ENCODE results near the gene CCDC88A. TPM values are rescaled to one million over a fixed set of nuclear protein-coding genes. Genes with fewer than 3 reads are reported as not detected.

Gene CCDC88A
- total and polyA plus RNA-seq, 4 donors, result 4.0 to 31.0 (median 15.5) TPM

DNA sequence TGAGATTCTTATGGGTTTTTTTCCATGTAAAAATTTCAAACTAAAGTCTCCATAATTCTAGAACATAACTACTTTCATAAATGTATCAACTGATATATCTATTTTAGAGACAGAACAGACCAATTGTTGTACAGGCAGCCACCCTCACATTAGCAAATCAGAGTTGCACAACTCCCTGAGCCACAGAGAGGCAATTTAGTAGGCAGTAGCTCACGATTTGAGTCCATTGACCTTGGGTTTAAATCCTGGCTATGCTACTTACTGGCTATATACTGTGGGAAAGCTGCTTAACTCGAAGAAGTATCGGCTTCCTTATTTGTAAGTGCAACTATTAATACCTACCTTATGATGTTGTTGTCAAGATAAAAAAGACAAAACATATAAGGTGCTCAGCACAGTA lies 166.8 kb downstream of the CCDC88A start:
- WGBS, result 69% methylated on average over 3 of the region's 3 CpGs
- Histone ChIP-seq H3K9ac (ENCODE audit: low read depth in 1 of 2, low read length in 2 of 2) (no peak overlapping the region), H3K4me1 (ENCODE audit: control insufficient read depth in 4 of 4, insufficient read depth in 4 of 4, low read length in 3 of 4) (peaks cover 0 to 1% (median 0%) of the 10 kb centered on the region in 4 donors), H3K27ac (ENCODE audit: low read depth in 1 of 2, low read length in 2 of 2) (no peak overlapping the region), H3K27me3 (ENCODE audit: control insufficient read depth in 4 of 4, insufficient read depth in 4 of 4, low read length in 3 of 4) (no peaks in the 10 kb centered on the region), H3K4me3 (ENCODE audit: low read depth in 1 of 3, low read length in 3 of 3) (no peak overlapping the region), H3K9me3 (ENCODE audit: control insufficient read depth in 4 of 4, low read length in 3 of 4) (no peaks in the 10 kb centered on the region), H3K36me3 (ENCODE audit: control insufficient read depth in 4 of 4, insufficient read depth in 3 of 4, low read depth in 1 of 4, low read length in 3 of 4) (peaks cover 10 to 45% (median 28%) of the 10 kb centered on the region in 4 donors)
- TF ChIP-seq TAF1 (conservative IDR thresholded peaks at IDR 0.05), result no peak
- TF ChIP-seq RXRA (IDR thresholded peaks at IDR 0.05), result peak; percentile 28 to 58
- DNase-seq (ENCODE audit: low spot score), result no peak

DNA sequence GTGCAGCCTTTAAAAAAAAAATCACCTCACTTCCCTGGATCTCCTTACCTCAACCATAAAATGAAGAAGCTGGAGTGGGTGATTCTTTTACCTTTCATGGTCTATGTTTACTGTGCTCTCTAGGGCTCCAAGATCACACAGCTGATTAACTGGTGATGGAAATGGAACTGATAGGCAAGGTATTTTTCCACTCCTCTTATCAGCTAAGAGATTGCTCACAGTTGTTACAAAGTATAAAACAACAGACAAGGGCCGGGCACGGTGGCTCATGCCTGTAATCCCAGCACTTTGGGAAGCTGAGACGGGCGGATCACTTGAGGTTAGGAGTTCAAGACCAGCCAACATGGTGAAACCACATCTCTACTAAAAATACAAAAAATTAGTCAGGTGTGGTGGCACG lies 172.6 kb downstream of the CCDC88A start:
- WGBS, result 93% methylated on average over 5 of the region's 5 CpGs
- DNase-seq (ENCODE audit: low spot score), result no peak
- Histone ChIP-seq H3K4me1 (ENCODE audit: control insufficient read depth in 4 of 4, insufficient read depth in 4 of 4, low read length in 3 of 4) (peaks cover 0 to 1% (median 0%) of the 10 kb centered on the region in 4 donors), H3K9me3 (ENCODE audit: control insufficient read depth in 4 of 4, low read length in 3 of 4) (no peaks in the 10 kb centered on the region), H3K27ac (ENCODE audit: low read depth in 1 of 2, low read length in 2 of 2) (no peak overlapping the region), H3K9ac (ENCODE audit: low read depth in 1 of 2, low read length in 2 of 2) (no peak overlapping the region), H3K4me3 (ENCODE audit: low read depth in 1 of 3, low read length in 3 of 3) (no peak overlapping the region), H3K36me3 (ENCODE audit: control insufficient read depth in 4 of 4, insufficient read depth in 3 of 4, low read depth in 1 of 4, low read length in 3 of 4) (peaks cover 2 to 56% (median 33%) of the 10 kb centered on the region in 4 donors), H3K27me3 (ENCODE audit: control insufficient read depth in 4 of 4, insufficient read depth in 4 of 4, low read length in 3 of 4) (no peaks in the 10 kb centered on the region)
- TF ChIP-seq, protein P1, sequence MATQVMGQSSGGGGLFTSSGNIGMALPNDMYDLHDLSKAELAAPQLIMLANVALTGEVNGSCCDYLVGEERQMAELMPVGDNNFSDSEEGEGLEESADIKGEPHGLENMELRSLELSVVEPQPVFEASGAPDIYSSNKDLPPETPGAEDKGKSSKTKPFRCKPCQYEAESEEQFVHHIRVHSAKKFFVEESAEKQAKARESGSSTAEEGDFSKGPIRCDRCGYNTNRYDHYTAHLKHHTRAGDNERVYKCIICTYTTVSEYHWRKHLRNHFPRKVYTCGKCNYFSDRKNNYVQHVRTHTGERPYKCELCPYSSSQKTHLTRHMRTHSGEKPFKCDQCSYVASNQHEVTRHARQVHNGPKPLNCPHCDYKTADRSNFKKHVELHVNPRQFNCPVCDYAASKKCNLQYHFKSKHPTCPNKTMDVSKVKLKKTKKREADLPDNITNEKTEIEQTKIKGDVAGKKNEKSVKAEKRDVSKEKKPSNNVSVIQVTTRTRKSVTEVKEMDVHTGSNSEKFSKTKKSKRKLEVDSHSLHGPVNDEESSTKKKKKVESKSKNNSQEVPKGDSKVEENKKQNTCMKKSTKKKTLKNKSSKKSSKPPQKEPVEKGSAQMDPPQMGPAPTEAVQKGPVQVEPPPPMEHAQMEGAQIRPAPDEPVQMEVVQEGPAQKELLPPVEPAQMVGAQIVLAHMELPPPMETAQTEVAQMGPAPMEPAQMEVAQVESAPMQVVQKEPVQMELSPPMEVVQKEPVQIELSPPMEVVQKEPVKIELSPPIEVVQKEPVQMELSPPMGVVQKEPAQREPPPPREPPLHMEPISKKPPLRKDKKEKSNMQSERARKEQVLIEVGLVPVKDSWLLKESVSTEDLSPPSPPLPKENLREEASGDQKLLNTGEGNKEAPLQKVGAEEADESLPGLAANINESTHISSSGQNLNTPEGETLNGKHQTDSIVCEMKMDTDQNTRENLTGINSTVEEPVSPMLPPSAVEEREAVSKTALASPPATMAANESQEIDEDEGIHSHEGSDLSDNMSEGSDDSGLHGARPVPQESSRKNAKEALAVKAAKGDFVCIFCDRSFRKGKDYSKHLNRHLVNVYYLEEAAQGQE (IDR thresholded peaks at IDR 0.05), result no peak
- TF ChIP-seq FOXA2 (IDR thresholded peaks at IDR 0.05) (no peak), JUND (IDR thresholded peaks at IDR 0.05) (no peak), FOXA1 (IDR thresholded peaks at IDR 0.05) (no peak), RAD21 (IDR thresholded peaks at IDR 0.05) (no peak), NR2F2 (IDR thresholded peaks at IDR 0.05) (no peak), HNF4G (IDR thresholded peaks at IDR 0.05) (no peak), YY1 (IDR thresholded peaks at IDR 0.05) (no peak)
- TF ChIP-seq, protein P2, sequence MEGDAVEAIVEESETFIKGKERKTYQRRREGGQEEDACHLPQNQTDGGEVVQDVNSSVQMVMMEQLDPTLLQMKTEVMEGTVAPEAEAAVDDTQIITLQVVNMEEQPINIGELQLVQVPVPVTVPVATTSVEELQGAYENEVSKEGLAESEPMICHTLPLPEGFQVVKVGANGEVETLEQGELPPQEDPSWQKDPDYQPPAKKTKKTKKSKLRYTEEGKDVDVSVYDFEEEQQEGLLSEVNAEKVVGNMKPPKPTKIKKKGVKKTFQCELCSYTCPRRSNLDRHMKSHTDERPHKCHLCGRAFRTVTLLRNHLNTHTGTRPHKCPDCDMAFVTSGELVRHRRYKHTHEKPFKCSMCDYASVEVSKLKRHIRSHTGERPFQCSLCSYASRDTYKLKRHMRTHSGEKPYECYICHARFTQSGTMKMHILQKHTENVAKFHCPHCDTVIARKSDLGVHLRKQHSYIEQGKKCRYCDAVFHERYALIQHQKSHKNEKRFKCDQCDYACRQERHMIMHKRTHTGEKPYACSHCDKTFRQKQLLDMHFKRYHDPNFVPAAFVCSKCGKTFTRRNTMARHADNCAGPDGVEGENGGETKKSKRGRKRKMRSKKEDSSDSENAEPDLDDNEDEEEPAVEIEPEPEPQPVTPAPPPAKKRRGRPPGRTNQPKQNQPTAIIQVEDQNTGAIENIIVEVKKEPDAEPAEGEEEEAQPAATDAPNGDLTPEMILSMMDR (IDR thresholded peaks at IDR 0.05; ENCODE audit: low read depth, low read length, missing input control), result no peak
- TF ChIP-seq, protein P3, sequence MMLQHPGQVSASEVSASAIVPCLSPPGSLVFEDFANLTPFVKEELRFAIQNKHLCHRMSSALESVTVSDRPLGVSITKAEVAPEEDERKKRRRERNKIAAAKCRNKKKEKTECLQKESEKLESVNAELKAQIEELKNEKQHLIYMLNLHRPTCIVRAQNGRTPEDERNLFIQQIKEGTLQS (IDR thresholded peaks at IDR 0.05), result no peak

DNA sequence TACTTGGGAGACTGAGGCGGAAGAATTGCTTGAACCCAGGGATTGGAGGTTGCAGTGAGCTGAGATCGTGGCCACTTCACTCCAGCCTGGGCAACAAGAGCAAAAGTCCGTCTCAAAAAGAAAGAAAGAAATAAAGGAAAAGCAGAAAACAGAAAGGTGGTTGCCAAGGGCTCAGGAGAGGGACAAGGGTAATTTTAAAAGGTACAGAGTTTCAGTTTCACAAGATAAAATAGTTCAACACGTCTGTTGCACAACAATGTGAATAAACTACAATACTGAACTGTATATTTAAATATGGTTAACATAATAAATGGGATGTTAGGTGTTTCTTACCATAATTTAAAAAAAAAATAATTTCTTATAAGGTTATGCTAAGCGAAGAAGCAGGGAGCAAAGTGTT lies 174.2 kb downstream of the CCDC88A start:
- Histone ChIP-seq H3K9me3 (ENCODE audit: control insufficient read depth in 4 of 4, low read length in 3 of 4) (no peaks in the 10 kb centered on the region), H3K27me3 (ENCODE audit: control insufficient read depth in 4 of 4, insufficient read depth in 4 of 4, low read length in 3 of 4) (no peaks in the 10 kb centered on the region), H3K4me3 (ENCODE audit: low read depth in 1 of 3, low read length in 3 of 3) (no peak overlapping the region), H3K27ac (ENCODE audit: low read depth in 1 of 2, low read length in 2 of 2) (no peak overlapping the region), H3K4me1 (ENCODE audit: control insufficient read depth in 4 of 4, insufficient read depth in 4 of 4, low read length in 3 of 4) (no peaks in the 10 kb centered on the region), H3K9ac (ENCODE audit: low read depth in 1 of 2, low read length in 2 of 2) (no peak overlapping the region), H3K36me3 (ENCODE audit: control insufficient read depth in 4 of 4, insufficient read depth in 3 of 4, low read depth in 1 of 4, low read length in 3 of 4) (peaks cover 5 to 56% (median 33%) of the 10 kb centered on the region in 4 donors)
- 82% methylated on average over 5 of the region's 5 CpGs for WGBS
- no peak for DNase-seq (ENCODE audit: low spot score)
- TF ChIP-seq, protein P1 (IDR thresholded peaks at IDR 0.05), result no peak
- TF ChIP-seq RXRA (IDR thresholded peaks at IDR 0.05) (no peak), YY1 (IDR thresholded peaks at IDR 0.05) (no peak), FOXA1 (IDR thresholded peaks at IDR 0.05) (no peak), EGR1 (IDR thresholded peaks at IDR 0.05; ENCODE audit: low read depth in 2 of 2) (no peak), NR2F2 (IDR thresholded peaks at IDR 0.05) (no peak), HNF4G (IDR thresholded peaks at IDR 0.05) (no peak), FOXA2 (IDR thresholded peaks at IDR 0.05) (no peak), HNF4A (conservative IDR thresholded peaks at IDR 0.05) (no peak), RAD21 (IDR thresholded peaks at IDR 0.05) (no peak), TAF1 (conservative IDR thresholded peaks at IDR 0.05) (no peak), JUND (IDR thresholded peaks at IDR 0.05) (no peak)
- TF ChIP-seq, protein P3 (IDR thresholded peaks at IDR 0.05), result no peak
- TF ChIP-seq, protein P4, sequence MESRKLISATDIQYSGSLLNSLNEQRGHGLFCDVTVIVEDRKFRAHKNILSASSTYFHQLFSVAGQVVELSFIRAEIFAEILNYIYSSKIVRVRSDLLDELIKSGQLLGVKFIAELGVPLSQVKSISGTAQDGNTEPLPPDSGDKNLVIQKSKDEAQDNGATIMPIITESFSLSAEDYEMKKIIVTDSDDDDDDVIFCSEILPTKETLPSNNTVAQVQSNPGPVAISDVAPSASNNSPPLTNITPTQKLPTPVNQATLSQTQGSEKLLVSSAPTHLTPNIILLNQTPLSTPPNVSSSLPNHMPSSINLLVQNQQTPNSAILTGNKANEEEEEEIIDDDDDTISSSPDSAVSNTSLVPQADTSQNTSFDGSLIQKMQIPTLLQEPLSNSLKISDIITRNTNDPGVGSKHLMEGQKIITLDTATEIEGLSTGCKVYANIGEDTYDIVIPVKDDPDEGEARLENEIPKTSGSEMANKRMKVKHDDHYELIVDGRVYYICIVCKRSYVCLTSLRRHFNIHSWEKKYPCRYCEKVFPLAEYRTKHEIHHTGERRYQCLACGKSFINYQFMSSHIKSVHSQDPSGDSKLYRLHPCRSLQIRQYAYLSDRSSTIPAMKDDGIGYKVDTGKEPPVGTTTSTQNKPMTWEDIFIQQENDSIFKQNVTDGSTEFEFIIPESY (IDR thresholded peaks at IDR 0.05), result no peak
